Measurements from ENCODE around the gene TPGS1. TPM values are rescaled to one million over a fixed set of nuclear protein-coding genes. Genes with fewer than 3 reads are reported as not detected.

The TPGS1 gene
- total and polyA plus RNA-seq, 9 donors, result 8.6 to 15.1 (median 12.3) TPM

- Histone ChIP-seq H3K4me1 (ENCODE audit: control insufficient read depth, insufficient read depth, low read length) (peaks cover 4% of the 10 kb centered on the region), H3K9me3 (replicated peaks; ENCODE audit: control insufficient read depth, low read depth, low read length) (peaks cover 10% of the 10 kb centered on the region), H3K27me3 (ENCODE audit: control insufficient read depth, insufficient read depth, low read length) (no peaks in the 10 kb centered on the region), H3K4me3 (ENCODE audit: low read length) (no peak overlapping the region), H3K27ac (ENCODE audit: low read length) (peak overlapping the region; percentile 51), H3K36me3 (ENCODE audit: control insufficient read depth, insufficient read depth, low read length) (peaks cover 12% of the 10 kb centered on the region)
- 8% methylated on average over 56 of the region's 58 CpGs for WGBS (ENCODE audit: insufficient coverage)
- no peak for DNase-seq
Measured at GRCh38 chr19:518598-519231, 11.4 kb downstream of the TPGS1 start.

DNA sequence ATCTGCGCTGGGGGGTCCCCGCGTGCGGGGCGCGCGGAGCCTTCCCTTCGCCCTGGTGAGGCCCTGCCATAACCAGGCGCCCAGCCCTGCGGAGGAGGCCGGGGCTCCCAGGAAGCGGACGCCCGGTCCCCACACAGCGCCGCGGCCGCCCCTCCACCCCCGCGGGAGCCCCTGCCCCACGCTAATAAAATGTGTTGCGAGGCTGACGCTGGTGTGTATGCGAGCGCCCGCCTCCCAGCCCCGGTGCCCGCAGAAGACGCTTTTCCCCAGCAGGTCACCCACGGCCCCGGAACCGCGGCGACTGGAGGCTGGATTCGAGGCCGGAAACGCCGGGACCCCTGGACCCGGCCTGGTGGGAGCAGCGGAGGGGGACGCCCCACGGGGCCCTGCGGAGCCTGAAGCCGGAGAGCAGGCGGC lies 12.2 kb downstream of the TPGS1 start:
- 82% methylated on average over 44 of the region's 45 CpGs for WGBS (ENCODE audit: insufficient coverage)
- peaks cover 10% of the 10 kb centered on the region for H3K9me3 ChIP-seq (replicated peaks; ENCODE audit: control insufficient read depth, low read depth, low read length)
- H3K27ac ChIP-seq (ENCODE audit: low read length), result no peak overlapping the region
- H3K27me3 ChIP-seq (ENCODE audit: control insufficient read depth, insufficient read depth, low read length), result no peaks in the 10 kb centered on the region
- DNase-seq, result no peak
- no peak overlapping the region for H3K4me3 ChIP-seq (ENCODE audit: low read length)
- H3K36me3 ChIP-seq (ENCODE audit: control insufficient read depth, insufficient read depth, low read length), result peaks cover 8% of the 10 kb centered on the region
- H3K4me1 ChIP-seq (ENCODE audit: control insufficient read depth, insufficient read depth, low read length), result peaks cover 9% of the 10 kb centered on the region

DNA sequence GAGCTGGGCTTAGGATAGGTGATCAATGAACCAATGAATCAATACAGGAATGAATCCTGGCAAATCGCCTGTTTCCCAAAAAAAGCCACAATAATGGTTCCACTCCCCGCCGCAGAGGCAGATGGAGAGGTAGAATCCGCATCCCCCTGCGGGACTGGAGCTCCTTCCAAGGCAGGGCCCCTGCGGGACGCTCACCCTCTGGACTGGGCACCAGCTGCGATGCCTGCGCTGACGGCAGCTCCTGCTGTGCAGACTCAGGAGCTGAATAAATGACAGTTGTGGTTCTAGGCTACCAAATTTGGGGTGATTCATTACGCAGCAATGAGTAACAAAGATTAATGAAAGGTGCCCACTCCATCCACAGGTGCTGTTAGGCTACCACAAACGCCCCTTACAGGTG lies 15.4 kb downstream of the TPGS1 start:
- peaks cover 10% of the 10 kb centered on the region for H3K9me3 ChIP-seq (replicated peaks; ENCODE audit: control insufficient read depth, low read depth, low read length)
- no peak for DNase-seq
- WGBS (ENCODE audit: insufficient coverage), result 96% methylated on average over 8 of the region's 12 CpGs
- H3K4me1 ChIP-seq (ENCODE audit: control insufficient read depth, insufficient read depth, low read length), result peaks cover 5% of the 10 kb centered on the region
- H3K27me3 ChIP-seq (ENCODE audit: control insufficient read depth, insufficient read depth, low read length), result no peaks in the 10 kb centered on the region
- H3K36me3 ChIP-seq (ENCODE audit: control insufficient read depth, insufficient read depth, low read length), result peaks cover 5% of the 10 kb centered on the region
- H3K4me3 ChIP-seq (ENCODE audit: low read length), result no peak overlapping the region
- no peak overlapping the region for H3K27ac ChIP-seq (ENCODE audit: low read length)

DNA sequence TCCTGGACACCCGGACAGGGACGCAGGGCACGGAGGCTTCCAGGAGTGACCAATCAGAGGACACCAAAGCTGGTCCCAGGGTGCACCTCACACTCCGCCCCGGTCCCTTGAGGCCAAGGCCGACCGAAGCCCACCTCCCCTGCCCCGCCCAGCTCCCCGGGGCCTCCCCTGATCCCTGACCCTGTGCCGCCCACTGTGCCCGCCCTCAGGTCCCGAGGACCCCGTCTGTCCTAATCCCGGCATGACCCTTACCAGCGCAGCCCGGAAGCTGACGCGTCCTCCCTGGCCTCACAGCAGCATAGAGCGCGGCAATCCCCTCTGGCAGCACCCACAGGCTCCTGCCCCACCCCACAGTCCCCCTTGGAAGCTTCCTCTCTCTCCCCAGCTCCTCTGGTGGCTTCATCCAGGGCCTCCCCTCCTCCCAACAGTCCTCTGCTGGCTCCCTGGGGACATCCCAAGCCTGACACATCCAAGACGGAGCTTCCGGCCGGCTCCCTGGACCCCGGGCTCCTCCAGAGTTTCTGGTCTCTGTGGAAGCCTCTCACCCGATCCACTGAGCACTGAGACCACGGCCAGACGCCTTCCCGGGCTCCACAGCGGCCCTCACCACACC lies 16.9 kb downstream of the TPGS1 start:
- DNase-seq, result no peak
- WGBS (ENCODE audit: insufficient coverage), result 62% methylated on average over 25 of the region's 29 CpGs

DNA sequence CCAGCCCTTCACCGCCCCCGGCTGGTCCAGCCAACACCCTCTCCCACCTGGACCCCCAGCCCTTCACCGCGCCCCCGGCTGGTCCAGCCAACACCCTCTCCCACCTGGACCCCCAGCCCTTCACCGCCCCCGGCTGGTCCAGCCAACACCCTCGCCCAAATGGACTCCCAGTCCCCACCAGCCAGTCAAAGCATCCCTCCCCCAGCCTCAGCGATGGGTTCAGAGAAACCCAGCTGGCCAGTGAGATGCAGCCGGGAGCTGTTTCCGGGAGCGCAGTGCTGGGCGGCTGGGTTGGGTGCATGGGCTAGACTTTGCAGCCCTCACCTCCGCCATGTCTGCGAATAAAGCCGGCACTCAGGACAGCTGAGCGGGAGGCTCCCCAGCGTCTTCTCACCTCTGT lies 17.7 kb downstream of the TPGS1 start:
- peaks cover 1% of the 10 kb centered on the region for H3K36me3 ChIP-seq (ENCODE audit: control insufficient read depth, insufficient read depth, low read length)
- no peak for DNase-seq
- H3K9me3 ChIP-seq (replicated peaks; ENCODE audit: control insufficient read depth, low read depth, low read length), result peaks cover 10% of the 10 kb centered on the region
- H3K27ac ChIP-seq (ENCODE audit: low read length), result no peak overlapping the region
- no peaks in the 10 kb centered on the region for H3K27me3 ChIP-seq (ENCODE audit: control insufficient read depth, insufficient read depth, low read length)
- peaks cover 5% of the 10 kb centered on the region for H3K4me1 ChIP-seq (ENCODE audit: control insufficient read depth, insufficient read depth, low read length)
- H3K4me3 ChIP-seq (ENCODE audit: low read length), result no peak overlapping the region
- WGBS (ENCODE audit: insufficient coverage), result 59% methylated on average over 11 of the region's 18 CpGs

More for the DNA sequence above, 16.9 kb downstream of the TPGS1 start:
- Histone ChIP-seq H3K9me3 (replicated peaks; ENCODE audit: control insufficient read depth, low read depth, low read length) (peaks cover 10% of the 10 kb centered on the region), H3K27me3 (ENCODE audit: control insufficient read depth, insufficient read depth, low read length) (no peaks in the 10 kb centered on the region), H3K36me3 (ENCODE audit: control insufficient read depth, insufficient read depth, low read length) (peaks cover 5% of the 10 kb centered on the region), H3K4me3 (ENCODE audit: low read length) (no peak overlapping the region), H3K27ac (ENCODE audit: low read length) (no peak overlapping the region), H3K4me1 (ENCODE audit: control insufficient read depth, insufficient read depth, low read length) (peaks cover 5% of the 10 kb centered on the region)

- DNase-seq, result no peak
- H3K4me3 ChIP-seq (ENCODE audit: low read length), result no peak overlapping the region
- H3K9me3 ChIP-seq (replicated peaks; ENCODE audit: control insufficient read depth, low read depth, low read length), result peaks cover 10% of the 10 kb centered on the region
- H3K36me3 ChIP-seq (ENCODE audit: control insufficient read depth, insufficient read depth, low read length), result no peaks in the 10 kb centered on the region
- no peak overlapping the region for H3K27ac ChIP-seq (ENCODE audit: low read length)
- peaks cover 11% of the 10 kb centered on the region for H3K4me1 ChIP-seq (ENCODE audit: control insufficient read depth, insufficient read depth, low read length)
- no peaks in the 10 kb centered on the region for H3K27me3 ChIP-seq (ENCODE audit: control insufficient read depth, insufficient read depth, low read length)
- 26% methylated on average over 11 of the region's 13 CpGs for WGBS (ENCODE audit: insufficient coverage)
Measured at GRCh38 chr19:525857-526419, 18.6 kb downstream of the TPGS1 start.

DNA sequence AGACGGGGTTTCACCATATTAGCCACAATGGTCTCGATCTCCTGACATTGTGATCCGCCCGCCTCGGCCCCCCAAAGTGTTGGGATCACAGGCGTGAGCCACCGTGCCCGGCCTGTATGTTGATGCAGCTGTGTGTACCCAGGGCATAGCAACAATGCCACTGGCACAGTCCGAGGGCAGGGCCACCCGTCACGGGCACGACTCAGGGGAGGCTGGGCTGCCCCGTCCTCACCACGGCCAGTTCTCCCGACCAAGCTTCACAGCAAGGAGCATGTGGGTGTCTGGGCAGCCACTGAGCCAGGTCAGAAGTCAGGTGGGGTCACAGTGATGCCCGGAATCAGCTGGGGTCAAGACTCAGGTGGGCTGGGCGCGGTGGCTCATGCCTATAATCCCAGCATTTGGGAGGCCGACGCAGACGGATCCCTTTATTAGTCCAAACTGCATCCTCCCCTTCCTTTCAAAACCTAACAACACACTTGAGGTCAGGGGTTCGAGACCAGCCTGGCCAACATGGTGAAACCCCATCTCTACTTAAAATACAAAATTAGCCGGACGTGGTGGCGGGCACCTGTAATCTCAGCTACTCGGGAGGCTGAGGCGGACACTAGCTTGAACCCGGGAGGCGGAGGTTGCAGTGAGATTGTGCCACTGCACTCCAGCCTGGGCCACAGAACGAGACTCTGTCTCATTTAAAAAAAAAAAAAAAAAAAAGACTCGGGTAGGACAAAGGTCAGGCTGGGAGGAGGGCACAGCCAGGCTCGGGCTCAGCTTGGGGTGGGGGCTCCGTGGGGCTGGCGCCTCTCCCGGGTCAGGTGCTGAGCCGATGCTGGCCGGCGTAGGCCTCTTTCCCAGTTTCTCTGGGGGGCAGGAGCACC lies 23.1 kb downstream of the TPGS1 start:
- no peaks in the 10 kb centered on the region for H3K27me3 ChIP-seq (ENCODE audit: control insufficient read depth, insufficient read depth, low read length)
- no peak for DNase-seq
- H3K36me3 ChIP-seq (ENCODE audit: control insufficient read depth, insufficient read depth, low read length), result peaks cover 14% of the 10 kb centered on the region
- peak overlapping the region; percentile 89 for H3K27ac ChIP-seq (ENCODE audit: low read length)
- peaks cover 25% of the 10 kb centered on the region for H3K4me1 ChIP-seq (ENCODE audit: control insufficient read depth, insufficient read depth, low read length)
- 68% methylated on average over 30 of the region's 38 CpGs for WGBS (ENCODE audit: insufficient coverage)
- peak overlapping the region; percentile 78 for H3K4me3 ChIP-seq (ENCODE audit: low read length)
- no peaks in the 10 kb centered on the region for H3K9me3 ChIP-seq (replicated peaks; ENCODE audit: control insufficient read depth, low read depth, low read length)

DNA sequence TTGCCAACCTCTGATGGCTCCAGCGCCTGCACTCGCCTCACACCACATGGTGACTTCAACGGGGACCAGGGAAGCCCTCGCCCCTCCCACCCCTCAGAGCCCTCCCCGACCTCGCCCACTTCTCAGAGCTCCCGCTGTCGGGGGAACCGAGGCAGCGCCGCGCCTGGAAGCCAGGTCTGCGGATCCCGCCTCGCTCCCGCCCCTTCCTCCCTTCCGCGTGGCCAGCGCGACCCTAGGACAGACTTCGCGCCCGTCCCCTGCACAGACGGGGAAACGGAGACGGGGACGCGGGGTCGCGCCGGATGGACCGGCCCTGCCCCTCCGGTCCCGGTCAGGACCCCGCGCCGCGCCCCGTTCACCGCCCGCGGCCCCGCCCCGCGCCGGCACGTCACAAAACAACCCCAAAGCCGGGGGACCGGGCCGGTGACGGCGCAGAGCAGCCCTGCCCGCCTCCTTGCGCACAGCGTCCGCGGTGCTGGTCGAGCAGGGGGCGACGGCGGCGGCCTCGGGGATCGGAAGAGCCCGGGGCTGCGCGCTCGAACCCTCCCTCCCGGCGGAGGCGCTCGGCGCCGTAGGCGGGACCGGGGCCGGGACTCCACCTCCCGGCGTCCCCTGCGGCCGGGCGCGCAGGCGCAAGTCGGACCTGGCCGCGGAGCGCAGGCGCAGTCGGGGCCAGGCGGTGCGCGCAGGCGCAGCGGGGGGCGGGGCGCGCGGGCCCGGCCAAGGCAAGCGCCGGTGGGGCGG lies 23.9 kb downstream of the TPGS1 start:
- Histone ChIP-seq H3K36me3 (ENCODE audit: control insufficient read depth, insufficient read depth, low read length) (peaks cover 22% of the 10 kb centered on the region), H3K9me3 (replicated peaks; ENCODE audit: control insufficient read depth, low read depth, low read length) (no peaks in the 10 kb centered on the region), H3K4me1 (ENCODE audit: control insufficient read depth, insufficient read depth, low read length) (peaks cover 25% of the 10 kb centered on the region), H3K27me3 (ENCODE audit: control insufficient read depth, insufficient read depth, low read length) (no peaks in the 10 kb centered on the region), H3K4me3 (ENCODE audit: low read length) (peak overlapping the region; percentile 78), H3K27ac (ENCODE audit: low read length) (peak overlapping the region; percentile 89)
- WGBS (ENCODE audit: insufficient coverage), result under 1% methylated on average over 102 of the region's 103 CpGs
- DNase-seq, result peak; percentile 93

- DNase-seq, result no peak
Measured at GRCh38 chr19:531753-532560, 24.7 kb downstream of the TPGS1 start, which contains the start of gene CDC34. Gene CDC34, plus strand, starts transcription at chr19:531760. Its CDS starts 172 bp downstream, at chr19:531932.

More at GRCh38 chr19:531753-532560, 24.7 kb downstream of the TPGS1 start, which contains the start of gene CDC34:
- WGBS (ENCODE audit: insufficient coverage), result under 1% methylated on average over 67 of the region's 84 CpGs
- H3K4me1 ChIP-seq (ENCODE audit: control insufficient read depth, insufficient read depth, low read length), result peaks cover 25% of the 10 kb centered on the region
- no peaks in the 10 kb centered on the region for H3K27me3 ChIP-seq (ENCODE audit: control insufficient read depth, insufficient read depth, low read length)
- H3K27ac ChIP-seq (ENCODE audit: low read length), result peak within 1 kb of the TSS; percentile 95
- H3K9me3 ChIP-seq (replicated peaks; ENCODE audit: control insufficient read depth, low read depth, low read length), result no peaks in the 10 kb centered on the region
- H3K36me3 ChIP-seq (ENCODE audit: control insufficient read depth, insufficient read depth, low read length), result peaks cover 29% of the 10 kb centered on the region
- peak within 1 kb of the TSS; percentile 85 for H3K4me3 ChIP-seq (ENCODE audit: low read length)
